Thymus (tissue), 11 donors: ENCODE data around the gene BTBD8. TPM values are rescaled to one million over a fixed set of nuclear protein-coding genes. Genes with fewer than 3 reads are reported as not detected.
"Not testable (repeated sequence)": the region's sequence is repeated elsewhere in the genome, so short reads cannot be mapped to it uniquely, and the experiment has no call there.

Experiments
- DNase-seq, 9 donors: peaks; one replicate each; pipeline ENCODE4 v3.0.0-alpha.2; 2013; ENCODE audit warnings: low spot score in 9 of 9, low read depth in 6 of 9, missing footprints in 1 of 9
- H3K27ac ChIP-seq, 2 donors: one replicate each; pipeline ENCODE4 v1.5.1; 2013; ENCODE audit warnings: control low read depth in 1 of 2, low read depth in 1 of 2, low read length in 1 of 2, mild to moderate bottlenecking in 1 of 2, moderate library complexity in 1 of 2
- H3K27me3 ChIP-seq, 2 donors: one replicate each; pipeline ENCODE4 v1.5.1; 2013; ENCODE audit warnings: low read length in 1 of 2; ENCODE audit not compliant: control insufficient read depth in 2 of 2, insufficient read depth in 1 of 2
- H3K36me3 ChIP-seq, 2 donors: one replicate each; pipeline ENCODE4 v1.5.1; 2013; ENCODE audit warnings: low read length in 1 of 2, mild to moderate bottlenecking in 1 of 2, moderate library complexity in 1 of 2; ENCODE audit not compliant: control insufficient read depth in 2 of 2, insufficient read depth in 2 of 2
- H3K4me1 ChIP-seq, 2 donors: one replicate each; pipeline ENCODE4 v1.5.1; 2013; ENCODE audit warnings: low read length in 2 of 2; ENCODE audit not compliant: control insufficient read depth in 2 of 2, insufficient read depth in 2 of 2
- H3K4me3 ChIP-seq, 2 donors: one replicate each; pipeline ENCODE4 v1.5.1; 2013; ENCODE audit warnings: low read length in 2 of 2, control low read depth in 1 of 2, mild to moderate bottlenecking in 1 of 2
- H3K9me3 ChIP-seq, 2 donors: one replicate each; pipeline ENCODE4 v1.5.1; 2013; ENCODE audit warnings: low read length in 1 of 2, mild to moderate bottlenecking in 1 of 2; ENCODE audit not compliant: control insufficient read depth in 2 of 2, insufficient read depth in 1 of 2
- WGBS: extraction: QIAGEN DNeasy Blood & Tissue Kit; methylation state at CpG from one replicate; pipeline ENCODE4 v1.1.7; 2013; 5-methylcytosine and 5-hydroxymethylcytosine counted together
- polyA plus RNA-seq: library from polyadenylated mRNA; stranded (reverse); fragments of 200-250 nt; gene quantifications from one replicate; pipeline ENCODE4 v1.2.3, GENCODE V29; 2013
- total RNA-seq: library from RNA; stranded (reverse); fragments of 120-200 nt; gene quantifications from one replicate; pipeline ENCODE4 v1.2.4, GENCODE V29; 2013
- donor health status: healthy.

BTBD8 gene
- total and polyA plus RNA-seq, 2 donors = 2.9 to 3.3 TPM

- H3K27ac ChIP-seq = no peak overlapping the region
These were observed 28.2 kb upstream of the BTBD8 start for GRCh38 chr1:92051948-92052347.

GRCh38 chr1:92065042-92065441 lies 15.1 kb upstream of the BTBD8 start:
- no peaks in the 10 kb centered on the region for H3K27me3 ChIP-seq
- no peaks in the 10 kb centered on the region for H3K36me3 ChIP-seq
- H3K4me1 ChIP-seq = no peaks in the 10 kb centered on the region
- WGBS = 97% methylated on average over 3 of the region's 3 CpGs
- H3K9me3 ChIP-seq = no peaks in the 10 kb centered on the region
- H3K4me3 ChIP-seq = no peak overlapping the region
- H3K27ac ChIP-seq = no peak overlapping the region
- DNase-seq = no peak

More at GRCh38 chr1:92051948-92052347, 28.2 kb upstream of the BTBD8 start:
- Histone ChIP-seq H3K4me3 (no peak overlapping the region), H3K27me3 (no peaks in the 10 kb centered on the region), H3K9me3 (no peaks in the 10 kb centered on the region), H3K36me3 (no peaks in the 10 kb centered on the region), H3K4me1 (no peaks in the 10 kb centered on the region)
- no peak for DNase-seq

- Histone ChIP-seq H3K36me3 (no peaks in the 10 kb centered on the region), H3K27me3 (no peaks in the 10 kb centered on the region), H3K9me3 (no peaks in the 10 kb centered on the region), H3K4me1 (no peaks in the 10 kb centered on the region), H3K27ac (no peak overlapping the region), H3K4me3 (no peak overlapping the region)
- 96% methylated on average over 8 of the region's 8 CpGs for WGBS
- DNase-seq = no peak
These were observed 13.8 kb upstream of the BTBD8 start for GRCh38 chr1:92066321-92066720.

GRCh38 chr1:92070892-92071291 lies 9.3 kb upstream of the BTBD8 start:
- Histone ChIP-seq H3K27me3 (no peaks in the 10 kb centered on the region), H3K36me3 (no peaks in the 10 kb centered on the region), H3K27ac (no peak overlapping the region), H3K9me3 (no peaks in the 10 kb centered on the region), H3K4me3 (no peak overlapping the region), H3K4me1 (no peaks in the 10 kb centered on the region)
- 96% methylated on average over 2 of the region's 2 CpGs for WGBS
- DNase-seq = no peak

- H3K27me3 ChIP-seq, DNase-seq, H3K36me3 ChIP-seq, H3K27ac ChIP-seq, H3K9me3 ChIP-seq, H3K4me3 ChIP-seq, H3K4me1 ChIP-seq: not testable (repeated sequence)
These were observed 5.7 kb upstream of the BTBD8 start for GRCh38 chr1:92074446-92074845.

- WGBS = 95% methylated on average over 3 of the region's 3 CpGs
- no peak within 1 kb of the TSS for H3K4me3 ChIP-seq
- DNase-seq = no peak
- H3K27me3 ChIP-seq = no peaks in the 10 kb centered on the region
- H3K9me3 ChIP-seq = no peaks in the 10 kb centered on the region
- peaks cover 0 to 5% of the 10 kb centered on the region in 2 donors for H3K4me1 ChIP-seq
- no peak within 1 kb of the TSS for H3K27ac ChIP-seq
- H3K36me3 ChIP-seq = no peaks in the 10 kb centered on the region
These were observed 4.8 kb upstream of the BTBD8 start, which contains the start of gene SETSIP for GRCh38 chr1:92075311-92075710. Gene SETSIP (minus strand): TSS chr1:92075411. CDS start chr1:92075411, 0 bp downstream.

- H3K4me1 ChIP-seq = peaks cover 0 to 9% of the 10 kb centered on the region in 2 donors
- H3K27ac ChIP-seq = no peak overlapping the region
- no peak for DNase-seq
- no peaks in the 10 kb centered on the region for H3K9me3 ChIP-seq
- no peaks in the 10 kb centered on the region for H3K36me3 ChIP-seq
- H3K4me3 ChIP-seq = no peak overlapping the region
- no peaks in the 10 kb centered on the region for H3K27me3 ChIP-seq
- WGBS = 98% methylated on average over 5 of the region's 5 CpGs
These were observed 3.8 kb upstream of the BTBD8 start for GRCh38 chr1:92076363-92076762.

- H3K9me3 ChIP-seq, H3K27ac ChIP-seq, H3K27me3 ChIP-seq, H3K36me3 ChIP-seq, H3K4me3 ChIP-seq, DNase-seq: not testable (repeated sequence)
- 95% methylated on average over 8 of the region's 8 CpGs for WGBS
- H3K4me1 ChIP-seq = peaks cover 0 to 10% of the 10 kb centered on the region in 2 donors
These were observed 2.1 kb upstream of the BTBD8 start for GRCh38 chr1:92078077-92078476.

GRCh38 chr1:92079441-92079840 lies 704 bp upstream of the BTBD8 start:
- DNase-seq = peak in 1 of 9 donors; percentile 3
- 98% methylated on average over 7 of the region's 7 CpGs for WGBS
- H3K4me1 ChIP-seq = peaks cover 0 to 10% of the 10 kb centered on the region in 2 donors
- H3K27ac ChIP-seq = no peak overlapping the region
- H3K36me3 ChIP-seq = no peaks in the 10 kb centered on the region
- H3K9me3 ChIP-seq = no peaks in the 10 kb centered on the region
- H3K4me3 ChIP-seq = no peak overlapping the region
- H3K27me3 ChIP-seq = no peaks in the 10 kb centered on the region

GRCh38 chr1:92081031-92081430 lies 886 bp downstream of the BTBD8 start:
- DNase-seq = no peak
- H3K27ac ChIP-seq = peak overlapping the region; percentile 74 to 90
- H3K9me3 ChIP-seq = peaks cover 0 to 10% of the 10 kb centered on the region in 2 donors
- H3K27me3 ChIP-seq = no peaks in the 10 kb centered on the region
- WGBS = 36% methylated on average over 4 of the region's 4 CpGs
- H3K4me1 ChIP-seq = peaks cover 0 to 10% of the 10 kb centered on the region in 2 donors
- H3K4me3 ChIP-seq = peak overlapping the region; percentile 66 to 84
- no peaks in the 10 kb centered on the region for H3K36me3 ChIP-seq
